ENCODE measurements around the gene SELENOP.

SELENOP gene

GRCh38 chr5:42804717-42805339, 6.9 kb downstream of the SELENOP start:
- Histone ChIP-seq H3K9me3 (ENCODE audit: control extremely low read depth in 1 of 5, control insufficient read depth in 4 of 5, insufficient read depth in 2 of 5, low read depth in 1 of 5, low read length in 4 of 5) (no peaks in the 10 kb centered on the region), H3K4me1 (ENCODE audit: control extremely low read depth in 1 of 4, control insufficient read depth in 4 of 4, insufficient read depth in 4 of 4, low read length in 3 of 4) (peaks cover 0 to 9% (median 2%) of the 10 kb centered on the region in 4 experiments), H3K27ac (ENCODE audit: insufficient read depth in 1 of 2, low read depth in 1 of 2, low read length in 2 of 2, poor library complexity in 1 of 2, severe bottlenecking in 2 of 2) (no peak overlapping the region), H3K27me3 (replicated peaks in 2 of 5; ENCODE audit: control insufficient read depth in 4 of 5, insufficient read depth in 5 of 5, low read length in 4 of 5) (no peaks in the 10 kb centered on the region), H3K36me3 (ENCODE audit: control insufficient read depth in 4 of 4, insufficient read depth in 4 of 4, low read length in 3 of 4) (peaks cover 0 to 36% (median 6%) of the 10 kb centered on the region in 4 experiments), H3K4me3 (ENCODE audit: control insufficient read depth in 1 of 7, extremely low read depth in 1 of 7, insufficient read depth in 4 of 7, low read depth in 2 of 7, low read length in 6 of 7) (no peak overlapping the region)
- CTCF ChIA-PET: interaction anchor here (1.7 kb wide), 1 partner anchor 14 kb away, joined by 5 read pairs; no protein-coding TSS in a partner anchor
- POLR2A ChIA-PET: no interaction called here
- whole genome bisulfite sequencing (ENCODE audit: insufficient coverage): no CpG with 5 or more reads among the region's 4 CpGs
- no peak for DNase-seq

- H3K27me3 ChIP-seq (replicated peaks in 2 of 5; ENCODE audit: control insufficient read depth in 4 of 5, insufficient read depth in 5 of 5, low read length in 4 of 5): no peaks in the 10 kb centered on the region
- POLR2A ChIA-PET: no interaction called here
- CTCF ChIA-PET: interaction anchor here (1.2 to 1.8 kb wide), 3 partner anchors 9 to 10 kb away, joined by 3 to 5 read pairs (median 4); partner anchors contain the start of gene SELENOP
- peaks cover 0 to 8% (median 0%) of the 10 kb centered on the region in 5 experiments for H3K9me3 ChIP-seq (ENCODE audit: control extremely low read depth in 1 of 5, control insufficient read depth in 4 of 5, insufficient read depth in 2 of 5, low read depth in 1 of 5, low read length in 4 of 5)
- H3K4me3 ChIP-seq (ENCODE audit: control insufficient read depth in 1 of 7, extremely low read depth in 1 of 7, insufficient read depth in 4 of 7, low read depth in 2 of 7, low read length in 6 of 7): no peak overlapping the region
- WGBS (ENCODE audit: insufficient coverage): 98% methylated on average over 4 of the region's 6 CpGs
- peaks cover 0 to 44% (median 6%) of the 10 kb centered on the region in 4 experiments for H3K36me3 ChIP-seq (ENCODE audit: control insufficient read depth in 4 of 4, insufficient read depth in 4 of 4, low read length in 3 of 4)
- H3K4me1 ChIP-seq (ENCODE audit: control extremely low read depth in 1 of 4, control insufficient read depth in 4 of 4, insufficient read depth in 4 of 4, low read length in 3 of 4): no peaks in the 10 kb centered on the region
- DNase-seq: no peak
- H3K27ac ChIP-seq (ENCODE audit: insufficient read depth in 1 of 2, low read depth in 1 of 2, low read length in 2 of 2, poor library complexity in 1 of 2, severe bottlenecking in 2 of 2): no peak overlapping the region
These were observed 10.1 kb downstream of the SELENOP start for GRCh38 chr5:42801516-42802166.

GRCh38 chr5:42800748-42801330, 10.9 kb downstream of the SELENOP start:
- Histone ChIP-seq H3K36me3 (ENCODE audit: control insufficient read depth in 4 of 4, insufficient read depth in 4 of 4, low read length in 3 of 4) (peaks cover 0 to 39% (median 4%) of the 10 kb centered on the region in 4 experiments), H3K27ac (ENCODE audit: insufficient read depth in 1 of 2, low read depth in 1 of 2, low read length in 2 of 2, poor library complexity in 1 of 2, severe bottlenecking in 2 of 2) (no peak overlapping the region), H3K27me3 (replicated peaks in 2 of 5; ENCODE audit: control insufficient read depth in 4 of 5, insufficient read depth in 5 of 5, low read length in 4 of 5) (no peaks in the 10 kb centered on the region), H3K9me3 (ENCODE audit: control extremely low read depth in 1 of 5, control insufficient read depth in 4 of 5, insufficient read depth in 2 of 5, low read depth in 1 of 5, low read length in 4 of 5) (peaks cover 0 to 8% (median 0%) of the 10 kb centered on the region in 5 experiments), H3K4me3 (ENCODE audit: control insufficient read depth in 1 of 7, extremely low read depth in 1 of 7, insufficient read depth in 4 of 7, low read depth in 2 of 7, low read length in 6 of 7) (no peak overlapping the region), H3K4me1 (ENCODE audit: control extremely low read depth in 1 of 4, control insufficient read depth in 4 of 4, insufficient read depth in 4 of 4, low read length in 3 of 4) (no peaks in the 10 kb centered on the region)
- ChIA-PET CTCF (interaction anchor here (1.2 to 1.8 kb wide), 3 partner anchors 9 to 11 kb away, joined by 3 to 5 read pairs (median 4); partner anchors contain the start of gene SELENOP), POLR2A (interaction anchor here (0.7 to 0.8 kb wide), 2 partner anchors 26 to 1585 kb away, joined by 3 read pairs; no protein-coding TSS in a partner anchor)
- WGBS (ENCODE audit: insufficient coverage): 97% methylated on average over 6 of the region's 8 CpGs
- no peak for DNase-seq

- Histone ChIP-seq H3K4me1 (ENCODE audit: control extremely low read depth in 1 of 4, control insufficient read depth in 4 of 4, insufficient read depth in 4 of 4, low read length in 3 of 4) (no peaks in the 10 kb centered on the region), H3K9me3 (ENCODE audit: control extremely low read depth in 1 of 5, control insufficient read depth in 4 of 5, insufficient read depth in 2 of 5, low read depth in 1 of 5, low read length in 4 of 5) (peaks cover 0 to 8% (median 0%) of the 10 kb centered on the region in 5 experiments), H3K27ac (ENCODE audit: insufficient read depth in 1 of 2, low read depth in 1 of 2, low read length in 2 of 2, poor library complexity in 1 of 2, severe bottlenecking in 2 of 2) (no peak overlapping the region), H3K36me3 (ENCODE audit: control insufficient read depth in 4 of 4, insufficient read depth in 4 of 4, low read length in 3 of 4) (peaks cover 0 to 31% (median 2%) of the 10 kb centered on the region in 4 experiments), H3K27me3 (replicated peaks in 2 of 5; ENCODE audit: control insufficient read depth in 4 of 5, insufficient read depth in 5 of 5, low read length in 4 of 5) (no peaks in the 10 kb centered on the region), H3K4me3 (ENCODE audit: control insufficient read depth in 1 of 7, extremely low read depth in 1 of 7, insufficient read depth in 4 of 7, low read depth in 2 of 7, low read length in 6 of 7) (no peak overlapping the region)
- DNase-seq: no peak
- ChIA-PET POLR2A (no interaction called here), CTCF (interaction anchor here (1.5 kb wide), 1 partner anchor 8 kb away, joined by 4 read pairs; no protein-coding TSS in a partner anchor)
- 96% methylated on average over 4 of the region's 9 CpGs for WGBS (ENCODE audit: insufficient coverage)
These were observed 12.0 kb downstream of the SELENOP start for GRCh38 chr5:42799668-42800114.

GRCh38 chr5:42799241-42799608, 12.5 kb downstream of the SELENOP start:
- POLR2A ChIA-PET: no interaction called here
- peaks cover 0 to 13% (median 0%) of the 10 kb centered on the region in 5 experiments for H3K9me3 ChIP-seq (ENCODE audit: control extremely low read depth in 1 of 5, control insufficient read depth in 4 of 5, insufficient read depth in 2 of 5, low read depth in 1 of 5, low read length in 4 of 5)
- no peaks in the 10 kb centered on the region for H3K27me3 ChIP-seq (replicated peaks in 2 of 5; ENCODE audit: control insufficient read depth in 4 of 5, insufficient read depth in 5 of 5, low read length in 4 of 5)
- CTCF ChIA-PET: no interaction called here
- DNase-seq: no peak
- no peak overlapping the region for H3K27ac ChIP-seq (ENCODE audit: insufficient read depth in 1 of 2, low read depth in 1 of 2, low read length in 2 of 2, poor library complexity in 1 of 2, severe bottlenecking in 2 of 2)
- H3K4me1 ChIP-seq (ENCODE audit: control extremely low read depth in 1 of 4, control insufficient read depth in 4 of 4, insufficient read depth in 4 of 4, low read length in 3 of 4): no peaks in the 10 kb centered on the region
- H3K36me3 ChIP-seq (ENCODE audit: control insufficient read depth in 4 of 4, insufficient read depth in 4 of 4, low read length in 3 of 4): peaks cover 0 to 33% (median 1%) of the 10 kb centered on the region in 4 experiments
- H3K4me3 ChIP-seq (ENCODE audit: control insufficient read depth in 1 of 7, extremely low read depth in 1 of 7, insufficient read depth in 4 of 7, low read depth in 2 of 7, low read length in 6 of 7): no peak overlapping the region

GRCh38 chr5:42798284-42799240, 13.1 kb downstream of the SELENOP start:
- Histone ChIP-seq H3K4me1 (ENCODE audit: control extremely low read depth in 1 of 4, control insufficient read depth in 4 of 4, insufficient read depth in 4 of 4, low read length in 3 of 4) (no peaks in the 10 kb centered on the region), H3K27me3 (replicated peaks in 2 of 5; ENCODE audit: control insufficient read depth in 4 of 5, insufficient read depth in 5 of 5, low read length in 4 of 5) (no peaks in the 10 kb centered on the region), H3K9me3 (ENCODE audit: control extremely low read depth in 1 of 5, control insufficient read depth in 4 of 5, insufficient read depth in 2 of 5, low read depth in 1 of 5, low read length in 4 of 5) (peaks cover 0 to 18% (median 0%) of the 10 kb centered on the region in 5 experiments), H3K27ac (ENCODE audit: insufficient read depth in 1 of 2, low read depth in 1 of 2, low read length in 2 of 2, poor library complexity in 1 of 2, severe bottlenecking in 2 of 2) (no peak overlapping the region), H3K36me3 (ENCODE audit: control insufficient read depth in 4 of 4, insufficient read depth in 4 of 4, low read length in 3 of 4) (peaks cover 0 to 36% (median 1%) of the 10 kb centered on the region in 4 experiments), H3K4me3 (ENCODE audit: control insufficient read depth in 1 of 7, extremely low read depth in 1 of 7, insufficient read depth in 4 of 7, low read depth in 2 of 7, low read length in 6 of 7) (no peak overlapping the region)
- DNase-seq: no peak
- POLR2A ChIA-PET: no interaction called here
- CTCF ChIA-PET: no interaction called here
- WGBS (ENCODE audit: insufficient coverage): 100% methylated on average over 3 of the region's 6 CpGs
